Endothelial cell (in vitro differentiated cells): ENCODE measurements around the gene PPP1R3C. TPM values are rescaled to one million over a fixed set of nuclear protein-coding genes. Genes with fewer than 3 reads are reported as not detected.

ENCODE experiments used
- DNase-seq: peaks from one replicate; pipeline ENCODE4 v3.0.0; 2021; ENCODE audit warnings: low spot score
- H3K27ac Mint-ChIP-seq: one replicate; pipeline ENCODE4 v1.8.0; 2021; ENCODE audit warnings: mixed read lengths, inconsistent platforms; ENCODE audit not compliant: unreplicated experiment
- H3K27me3 Mint-ChIP-seq: one replicate; pipeline ENCODE4 v1.8.0; 2021; ENCODE audit warnings: mild to moderate bottlenecking, moderate library complexity, mixed read lengths, inconsistent platforms; ENCODE audit not compliant: unreplicated experiment
- H3K36me3 Mint-ChIP-seq: one replicate; pipeline ENCODE4 v1.8.0; 2021; ENCODE audit warnings: mild to moderate bottlenecking, low read depth, mixed read lengths, inconsistent platforms; ENCODE audit not compliant: unreplicated experiment
- H3K4me1 Mint-ChIP-seq: one replicate; pipeline ENCODE4 v1.8.0; 2021; ENCODE audit warnings: mild to moderate bottlenecking, mixed read lengths, inconsistent platforms; ENCODE audit not compliant: unreplicated experiment
- H3K4me3 Mint-ChIP-seq: one replicate; pipeline ENCODE4 v1.8.0; 2021; ENCODE audit warnings: mild to moderate bottlenecking, mixed read lengths, inconsistent platforms; ENCODE audit not compliant: unreplicated experiment
- H3K9me3 Mint-ChIP-seq: one replicate; pipeline ENCODE4 v1.8.0; 2021; ENCODE audit warnings: mixed read lengths, inconsistent platforms; ENCODE audit not compliant: unreplicated experiment
- CTCF ChIP-seq: fragments of 200-600 bp; sonication (generic); IDR thresholded peaks from one replicate; pipeline ENCODE4 v1.5.0; 2021; ENCODE audit warnings: antibody characterized with exemption; ENCODE audit not compliant: unreplicated experiment
- total RNA-seq: library from RNA; stranded (reverse); fragmentation: NEBNext Ultra II Directional; extraction: Animal tissue kit (Norgen Biotek cat#: 25700); gene quantifications from one replicate; pipeline ENCODE4 v1.2.1, GENCODE V29; 2021; ENCODE audit not compliant: unreplicated experiment

The PPP1R3C gene
- total RNA-seq, 1 donor from 2014 or later = 0.31 TPM

- no peak overlapping the region for H3K4me3 Mint-ChIP-seq
- H3K4me1 Mint-ChIP-seq = peaks cover 4% of the 10 kb centered on the region
- no peaks in the 10 kb centered on the region for H3K9me3 Mint-ChIP-seq
- H3K36me3 Mint-ChIP-seq = no peaks in the 10 kb centered on the region
- DNase-seq = no peak
- H3K27me3 Mint-ChIP-seq = no peaks in the 10 kb centered on the region
- no peak for TF ChIP-seq CTCF
- H3K27ac Mint-ChIP-seq = no peak overlapping the region
Measured at GRCh38 chr10:91629715-91630549, 2.9 kb downstream of the PPP1R3C start.

DNA sequence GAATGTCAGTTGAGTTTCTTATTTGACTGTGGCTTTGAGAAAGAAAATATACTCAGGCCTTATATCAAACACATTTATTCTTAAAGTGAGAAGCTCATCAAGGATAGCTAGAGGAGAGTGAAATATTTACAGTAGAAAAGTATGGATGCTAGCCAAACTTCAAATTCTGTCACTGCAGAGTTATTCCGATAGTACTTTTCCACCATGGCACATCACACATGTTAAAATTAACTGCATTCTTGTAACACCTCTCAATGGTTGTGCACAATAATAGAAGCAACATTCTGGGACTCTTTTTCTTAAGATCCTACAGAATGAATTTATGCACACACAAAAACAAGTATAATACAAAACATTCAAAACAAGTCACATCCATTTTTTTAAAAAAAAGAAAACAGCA lies 4.5 kb downstream of the PPP1R3C start:
- TF ChIP-seq CTCF = no peak
- H3K9me3 Mint-ChIP-seq = no peaks in the 10 kb centered on the region
- no peak overlapping the region for H3K4me3 Mint-ChIP-seq
- H3K36me3 Mint-ChIP-seq = no peaks in the 10 kb centered on the region
- DNase-seq = no peak
- H3K27ac Mint-ChIP-seq = no peak overlapping the region
- no peaks in the 10 kb centered on the region for H3K27me3 Mint-ChIP-seq
- H3K4me1 Mint-ChIP-seq = peaks cover 2% of the 10 kb centered on the region

DNA sequence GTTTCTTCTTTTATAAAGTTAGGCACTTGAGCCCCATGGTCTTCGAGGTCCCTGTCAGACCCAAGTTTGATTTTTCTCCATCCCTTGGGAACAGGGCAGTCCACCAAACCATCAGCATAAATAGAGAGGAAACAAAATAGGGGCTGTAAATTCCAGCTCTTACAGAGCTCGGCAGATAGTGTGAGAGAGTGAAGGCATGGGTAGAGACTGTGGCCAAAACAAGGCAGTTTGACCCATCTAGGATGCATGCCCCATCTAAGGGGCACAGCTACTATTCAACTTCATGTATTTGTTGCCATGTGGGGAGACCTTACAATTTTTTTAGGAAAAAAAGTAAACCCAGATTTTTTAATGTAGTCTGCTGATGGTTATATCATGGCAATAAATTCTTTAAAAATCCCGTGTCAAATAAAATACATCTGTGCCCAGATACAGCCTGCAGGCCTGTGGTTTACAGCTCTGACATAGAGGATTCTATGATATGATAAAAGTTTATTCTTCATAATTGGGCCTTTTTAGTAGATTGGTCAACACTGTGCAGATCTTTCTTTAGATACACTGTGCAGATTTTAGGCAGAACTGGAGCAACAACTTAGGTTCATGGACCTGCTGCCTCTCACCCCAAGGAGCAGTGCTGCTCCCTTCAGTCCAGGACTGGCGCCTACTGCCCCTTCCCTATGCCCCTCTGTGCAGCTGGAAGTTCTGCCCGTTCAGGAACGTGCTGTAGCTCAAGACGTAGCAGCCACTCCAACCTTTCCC lies 5.3 kb downstream of the PPP1R3C start:
- DNase-seq = no peak
- TF ChIP-seq CTCF = no peak
- no peak overlapping the region for H3K27ac Mint-ChIP-seq
- H3K27me3 Mint-ChIP-seq = no peaks in the 10 kb centered on the region
- peaks cover 4% of the 10 kb centered on the region for H3K9me3 Mint-ChIP-seq
- H3K4me3 Mint-ChIP-seq = no peak overlapping the region
- H3K36me3 Mint-ChIP-seq = no peaks in the 10 kb centered on the region
- no peaks in the 10 kb centered on the region for H3K4me1 Mint-ChIP-seq

GRCh38 chr10:91626936-91627335 lies 5.9 kb downstream of the PPP1R3C start:
- H3K36me3 Mint-ChIP-seq = no peaks in the 10 kb centered on the region
- H3K27me3 Mint-ChIP-seq = no peaks in the 10 kb centered on the region
- no peaks in the 10 kb centered on the region for H3K4me1 Mint-ChIP-seq
- DNase-seq = no peak
- no peak overlapping the region for H3K27ac Mint-ChIP-seq
- no peak for TF ChIP-seq CTCF
- peaks cover 5% of the 10 kb centered on the region for H3K9me3 Mint-ChIP-seq
- no peak overlapping the region for H3K4me3 Mint-ChIP-seq

- H3K27ac Mint-ChIP-seq = no peak overlapping the region
- no peaks in the 10 kb centered on the region for H3K36me3 Mint-ChIP-seq
- no peak for DNase-seq
- no peaks in the 10 kb centered on the region for H3K4me1 Mint-ChIP-seq
- peaks cover 5% of the 10 kb centered on the region for H3K9me3 Mint-ChIP-seq
- TF ChIP-seq CTCF = no peak
- no peak overlapping the region for H3K4me3 Mint-ChIP-seq
- H3K27me3 Mint-ChIP-seq = no peaks in the 10 kb centered on the region
Measured at GRCh38 chr10:91624633-91625032, 8.2 kb downstream of the PPP1R3C start.
